Smooth muscle cell (in vitro differentiated cells): ENCODE data around the gene ERICH2. TPM values are rescaled to one million over a fixed set of nuclear protein-coding genes. Genes with fewer than 3 reads are reported as not detected.
A peak's percentile ranks its signal among the peaks of the same experiment; 100 is the strongest.

Experiments
- DNase-seq: peaks from one replicate; lab custom pipeline; 2025; ENCODE audit not compliant: unreplicated experiment; lab: John Stamatoyannopoulos, UW
- H2AFZ ChIP-seq: fragments of 200-600 bp; sonication (generic); 2 replicates; pipeline ENCODE4 v1.6.0; 2016; ENCODE audit warnings: antibody characterized with exemption, low read depth, mild to moderate bottlenecking
- H3F3A ChIP-seq: fragments of 200-600 bp; sonication (generic); 2 replicates; pipeline ENCODE4 v1.6.0; 2017; ENCODE audit warnings: antibody characterized with exemption, low read depth
- H3K27ac ChIP-seq: fragments of 200-600 bp; sonication (generic); 2 replicates; pipeline ENCODE4 v1.5.1; 2016; ENCODE audit warnings: low read depth, mild to moderate bottlenecking
- H3K27me3 ChIP-seq: fragments of 200-600 bp; sonication (generic); 2 replicates; pipeline ENCODE4 v1.6.1; 2016; ENCODE audit warnings: low read depth, mild to moderate bottlenecking
- H3K36me3 ChIP-seq: fragments of 200-600 bp; sonication (generic); 2 replicates; pipeline ENCODE4 v1.5.1; 2016; ENCODE audit warnings: low read depth
- H3K4me1 ChIP-seq: fragments of 200-600 bp; sonication (generic); 2 replicates; pipeline ENCODE4 v1.5.1; 2016; ENCODE audit warnings: low read depth
- H3K4me2 ChIP-seq: fragments of 200-600 bp; sonication (generic); 2 replicates; pipeline ENCODE4 v1.6.0; 2016; ENCODE audit warnings: mild to moderate bottlenecking
- H3K4me3 ChIP-seq: fragments of 200-600 bp; sonication (generic); 2 replicates; pipeline ENCODE4 v1.5.1; 2016; ENCODE audit warnings: mild to moderate bottlenecking
- H3K79me2 ChIP-seq: fragments of 200-600 bp; sonication (generic); 2 replicates; pipeline ENCODE4 v1.6.0; 2016; ENCODE audit warnings: low read depth, mild to moderate bottlenecking
- H3K9ac ChIP-seq: fragments of 200-600 bp; sonication (generic); 2 replicates; pipeline ENCODE4 v1.6.0; 2016; ENCODE audit warnings: low read depth
- H3K9me3 ChIP-seq: fragments of 200-600 bp; sonication (generic); replicated peaks from 2 replicates; pipeline ENCODE4 v1.5.1; 2016; ENCODE audit warnings: low read depth
- H4K20me1 ChIP-seq: fragments of 200-600 bp; sonication (generic); 2 replicates; pipeline ENCODE4 v1.6.0; 2016; ENCODE audit warnings: low read depth
- WGBS: methylation state at CpG from one replicate; pipeline ENCODE4 v1.1.7; 2016; ENCODE audit warnings: low lambda C conversion rate; 5-methylcytosine and 5-hydroxymethylcytosine counted together
- polyA plus RNA-seq: library from polyadenylated mRNA; unstranded; fragments of >200 nt; fragmentation: Nextera tagmentation; extraction: Ambion mirVana; gene quantifications from 2 replicates; pipeline ENCODE4 v1.2.1, GENCODE V29; 2016
- total RNA-seq: library from RNA; depleted of rRNA; stranded (reverse); fragments of >200 nt; gene quantifications from 2 replicates; pipeline ENCODE4 v1.2.3, GENCODE V29; 2014
- TF ChIP-seq, protein P1 (sequence below): fragments of 200-600 bp; sonication (generic); IDR thresholded peaks from 2 replicates; pipeline ENCODE4 v1.5.1; 2017; ENCODE audit warnings: borderline replicate concordance, mild to moderate bottlenecking, antibody characterized with exemption; ENCODE audit not compliant: insufficient read depth, poor library complexity, severe bottlenecking

ERICH2 gene
- total and polyA plus RNA-seq, 2 experiments from 2014 or later, result 1.3 TPM; not detected in 1

GRCh38 chr2:170737406-170737805, 32.8 kb upstream of the ERICH2 start:
- Histone ChIP-seq H2AFZ (no peak overlapping the region), H3K27ac (no peak overlapping the region), H3K4me3 (no peak overlapping the region), H3K36me3 (no peaks in the 10 kb centered on the region), H3F3A (no peaks in the 10 kb centered on the region), H3K9ac (no peak overlapping the region), H3K79me2 (no peaks in the 10 kb centered on the region), H3K9me3 (no peaks in the 10 kb centered on the region), H3K4me1 (no peaks in the 10 kb centered on the region), H4K20me1 (no peaks in the 10 kb centered on the region), H3K4me2 (no peak overlapping the region), H3K27me3 (no peaks in the 10 kb centered on the region)
- 96% methylated on average over 2 of the region's 2 CpGs for WGBS
- TF ChIP-seq, protein P1, sequence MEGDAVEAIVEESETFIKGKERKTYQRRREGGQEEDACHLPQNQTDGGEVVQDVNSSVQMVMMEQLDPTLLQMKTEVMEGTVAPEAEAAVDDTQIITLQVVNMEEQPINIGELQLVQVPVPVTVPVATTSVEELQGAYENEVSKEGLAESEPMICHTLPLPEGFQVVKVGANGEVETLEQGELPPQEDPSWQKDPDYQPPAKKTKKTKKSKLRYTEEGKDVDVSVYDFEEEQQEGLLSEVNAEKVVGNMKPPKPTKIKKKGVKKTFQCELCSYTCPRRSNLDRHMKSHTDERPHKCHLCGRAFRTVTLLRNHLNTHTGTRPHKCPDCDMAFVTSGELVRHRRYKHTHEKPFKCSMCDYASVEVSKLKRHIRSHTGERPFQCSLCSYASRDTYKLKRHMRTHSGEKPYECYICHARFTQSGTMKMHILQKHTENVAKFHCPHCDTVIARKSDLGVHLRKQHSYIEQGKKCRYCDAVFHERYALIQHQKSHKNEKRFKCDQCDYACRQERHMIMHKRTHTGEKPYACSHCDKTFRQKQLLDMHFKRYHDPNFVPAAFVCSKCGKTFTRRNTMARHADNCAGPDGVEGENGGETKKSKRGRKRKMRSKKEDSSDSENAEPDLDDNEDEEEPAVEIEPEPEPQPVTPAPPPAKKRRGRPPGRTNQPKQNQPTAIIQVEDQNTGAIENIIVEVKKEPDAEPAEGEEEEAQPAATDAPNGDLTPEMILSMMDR, result no peak
- DNase-seq, result no peak

DNA sequence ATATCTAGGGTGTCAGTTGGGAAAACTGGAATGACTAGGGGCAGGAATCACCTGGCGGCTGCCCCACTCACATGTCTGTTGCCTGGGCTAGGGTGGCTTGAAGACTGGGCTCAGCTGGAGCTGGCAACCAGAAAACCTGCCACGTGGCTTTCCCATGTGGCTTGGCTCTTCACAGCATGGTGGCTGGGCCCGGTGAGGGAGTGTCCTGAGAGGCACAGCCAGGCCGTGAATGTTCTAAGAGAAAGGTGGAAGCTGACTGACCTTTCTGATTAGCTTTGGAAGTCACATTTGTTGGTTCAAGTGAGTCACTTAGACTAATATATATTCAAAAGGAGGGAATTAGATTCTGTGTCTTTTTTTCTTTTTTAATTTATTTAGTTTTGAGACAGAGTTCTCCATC, 32.4 kb upstream of the ERICH2 start:
- TF ChIP-seq, protein P1, result no peak
- H2AFZ ChIP-seq, result no peak overlapping the region

DNA sequence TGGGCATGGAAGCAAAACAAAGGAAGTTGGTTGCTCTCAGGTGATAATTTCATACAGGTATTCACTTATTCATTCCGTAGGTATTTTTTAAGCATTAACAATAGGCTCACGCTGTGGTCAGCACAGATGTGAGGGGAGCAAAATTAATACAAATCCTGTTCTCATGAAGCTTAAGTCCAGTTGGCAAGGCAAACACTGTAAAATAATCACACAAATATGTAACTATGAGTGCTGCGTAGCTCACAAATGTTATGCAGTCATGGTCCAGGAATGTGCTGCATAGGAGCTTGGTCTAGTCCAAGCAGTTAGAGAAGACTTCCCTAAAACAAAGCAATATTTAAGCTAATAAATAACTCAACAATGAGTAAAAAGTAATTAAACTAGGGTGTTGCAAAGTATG, 31.1 kb upstream of the ERICH2 start:
- Histone ChIP-seq H2AFZ (no peak overlapping the region), H3K27ac (peak overlapping the region; percentile 78), H3K36me3 (no peaks in the 10 kb centered on the region), H3K9me3 (no peaks in the 10 kb centered on the region), H3K4me2 (peak overlapping the region; percentile 32), H3F3A (no peaks in the 10 kb centered on the region), H3K4me3 (no peak overlapping the region), H3K4me1 (no peaks in the 10 kb centered on the region), H4K20me1 (no peaks in the 10 kb centered on the region), H3K27me3 (no peaks in the 10 kb centered on the region), H3K79me2 (no peaks in the 10 kb centered on the region), H3K9ac (peak overlapping the region; percentile 40)
- DNase-seq, result no peak
- 35% methylated on average over 3 of the region's 3 CpGs for WGBS
- TF ChIP-seq, protein P1, result no peak

More for the DNA sequence above, 32.4 kb upstream of the ERICH2 start:
- no peak for DNase-seq
- Histone ChIP-seq H3K36me3 (no peaks in the 10 kb centered on the region), H3K27me3 (no peaks in the 10 kb centered on the region), H3F3A (no peaks in the 10 kb centered on the region), H3K4me3 (no peak overlapping the region), H4K20me1 (no peaks in the 10 kb centered on the region), H3K9ac (no peak overlapping the region), H3K4me2 (no peak overlapping the region), H3K27ac (no peak overlapping the region), H3K4me1 (no peaks in the 10 kb centered on the region), H3K79me2 (no peaks in the 10 kb centered on the region), H3K9me3 (no peaks in the 10 kb centered on the region)
- WGBS, result 98% methylated on average over 4 of the region's 4 CpGs

DNA sequence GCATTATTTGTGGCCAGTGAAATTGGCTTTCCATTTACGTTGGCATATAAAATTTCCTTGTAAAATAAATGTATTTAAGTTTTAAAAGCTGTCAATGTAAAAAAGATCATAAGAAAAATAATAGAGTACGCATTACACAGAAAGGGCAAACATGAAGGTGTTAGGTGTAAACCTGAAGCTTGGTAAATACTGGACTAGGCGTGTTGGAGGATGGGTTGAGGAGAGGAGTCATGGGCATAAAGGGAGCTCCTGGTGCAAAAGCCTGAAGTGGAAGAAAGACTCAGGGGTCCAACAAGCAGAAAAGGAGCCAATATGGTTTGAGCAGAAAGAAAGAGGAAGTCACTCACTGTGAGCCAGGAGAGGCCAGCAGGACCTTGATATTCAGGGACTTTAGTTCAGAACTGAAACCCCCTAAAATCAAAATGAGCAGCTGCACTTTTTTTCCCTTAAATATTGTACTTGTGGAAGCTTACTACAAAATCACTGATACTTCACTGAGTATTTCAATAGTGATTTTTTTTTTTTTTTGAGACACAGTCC, 30.6 kb upstream of the ERICH2 start:
- H3K4me2 ChIP-seq, result peak overlapping the region; percentile 32
- H3K9ac ChIP-seq, result no peak overlapping the region
- no peak for DNase-seq
- H3K4me3 ChIP-seq, result no peak overlapping the region
- H3K36me3 ChIP-seq, result no peaks in the 10 kb centered on the region
- H3F3A ChIP-seq, result no peaks in the 10 kb centered on the region
- H4K20me1 ChIP-seq, result no peaks in the 10 kb centered on the region
- TF ChIP-seq, protein P1, result no peak
- no peak overlapping the region for H2AFZ ChIP-seq
- H3K27me3 ChIP-seq, result no peaks in the 10 kb centered on the region
- no peaks in the 10 kb centered on the region for H3K9me3 ChIP-seq
- 91% methylated on average over 3 of the region's 3 CpGs for WGBS
- H3K79me2 ChIP-seq, result no peaks in the 10 kb centered on the region
- H3K4me1 ChIP-seq, result no peaks in the 10 kb centered on the region
- peak overlapping the region; percentile 78 for H3K27ac ChIP-seq
